Activated CD4-positive, alpha-beta T cell treated with anti-CD3 and anti-CD28 coated beads for 48 hours (primary cell): Measurements from ENCODE around the gene VAMP1.
"Not testable (repeated sequence)": the region's sequence is repeated elsewhere in the genome, so short reads cannot be mapped to it uniquely, and the experiment has no call there.

Source experiments
- DNase-seq: peaks from one replicate; pipeline ENCODE4 v3.0.0-alpha.2; 2020

Gene VAMP1

GRCh38 chr12:6469609-6470374 lies 685 bp downstream of the VAMP1 start:
- DNase-seq = no peak

- DNase-seq = no peak
These were observed 1.4 kb downstream of the VAMP1 start for GRCh38 chr12:6469092-6469491.

- DNase-seq = no peak
These were observed 2.2 kb downstream of the VAMP1 start for GRCh38 chr12:6468283-6468575.

DNA sequence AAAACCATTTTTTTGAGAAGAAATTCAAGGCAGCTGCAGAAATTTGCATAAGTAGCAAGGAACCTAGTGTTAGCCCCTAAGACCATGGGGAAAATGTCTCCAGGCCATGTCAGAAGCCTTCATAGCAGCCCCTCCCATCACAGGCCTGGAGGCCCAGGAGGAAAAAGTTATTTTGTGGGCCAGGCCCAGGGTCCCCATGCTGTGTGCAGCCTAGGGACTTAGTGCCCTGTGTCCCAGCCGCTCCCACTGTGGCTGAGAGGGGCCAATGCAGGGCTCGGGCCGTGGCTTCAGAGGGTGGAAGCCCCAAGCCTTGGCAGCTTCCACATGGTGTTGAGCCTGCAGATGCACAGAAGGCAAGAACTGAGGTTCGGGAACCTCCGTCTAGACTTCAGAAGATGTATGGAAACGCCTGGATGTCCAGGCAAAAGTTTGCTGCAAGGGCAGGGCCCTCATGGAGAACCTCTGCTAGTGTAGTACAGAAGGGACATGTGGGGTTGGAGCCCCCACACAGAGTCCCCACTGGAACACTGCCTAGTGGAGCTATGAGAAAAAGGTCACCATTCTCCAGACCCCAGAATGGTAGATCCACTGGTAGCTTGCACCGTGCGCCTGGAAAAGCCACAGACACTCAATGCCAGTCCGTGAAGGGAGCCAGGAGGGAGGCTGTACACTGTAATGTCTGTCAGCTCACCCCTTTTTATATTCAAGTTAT lies 2.8 kb downstream of the VAMP1 start:
- DNase-seq = not testable (repeated sequence)

DNA sequence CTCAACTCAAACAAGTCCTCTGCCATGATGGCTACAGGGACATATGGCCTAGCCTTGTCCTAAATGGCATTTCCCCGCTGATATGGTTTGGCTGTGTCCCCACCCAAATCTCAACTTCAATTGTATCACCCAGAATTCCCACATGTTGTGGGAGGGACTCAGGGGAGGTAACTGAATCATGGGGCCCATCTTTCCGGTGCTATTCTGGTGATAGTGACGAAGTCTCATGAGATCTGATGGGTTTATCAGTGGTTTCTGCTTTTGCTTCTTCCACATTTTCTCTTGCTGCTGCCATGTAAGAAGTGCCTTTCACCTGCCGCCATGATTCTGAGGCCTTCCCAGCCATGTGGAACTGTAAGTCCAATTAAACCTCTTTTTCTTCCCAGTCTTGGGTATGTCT lies 3.7 kb downstream of the VAMP1 start:
- DNase-seq = not testable (repeated sequence)

- no peak for DNase-seq
These were observed 4.3 kb downstream of the VAMP1 start for GRCh38 chr12:6466184-6466573.

- no peak for DNase-seq
These were observed 4.9 kb downstream of the VAMP1 start for GRCh38 chr12:6465467-6466183.

DNA sequence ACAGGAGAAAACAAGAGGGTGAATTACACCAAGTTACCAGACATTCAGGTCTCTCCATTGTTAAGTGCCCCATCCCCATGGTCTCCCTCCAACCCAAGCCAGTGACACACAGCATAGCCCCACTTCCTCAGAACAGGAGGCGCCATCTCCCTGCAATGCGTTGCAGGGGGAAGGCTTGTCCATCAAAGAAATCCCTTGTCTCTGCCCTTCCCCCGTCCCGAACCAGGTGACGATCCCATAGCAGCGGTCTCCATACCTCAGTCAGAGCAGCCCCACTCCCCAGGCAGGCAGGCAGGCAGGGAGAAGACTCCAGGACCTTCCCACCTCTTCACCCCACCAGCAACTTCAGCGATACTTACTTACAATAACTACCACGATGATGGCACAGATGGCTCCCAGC lies 5.9 kb downstream of the VAMP1 start:
- DNase-seq = no peak

DNA sequence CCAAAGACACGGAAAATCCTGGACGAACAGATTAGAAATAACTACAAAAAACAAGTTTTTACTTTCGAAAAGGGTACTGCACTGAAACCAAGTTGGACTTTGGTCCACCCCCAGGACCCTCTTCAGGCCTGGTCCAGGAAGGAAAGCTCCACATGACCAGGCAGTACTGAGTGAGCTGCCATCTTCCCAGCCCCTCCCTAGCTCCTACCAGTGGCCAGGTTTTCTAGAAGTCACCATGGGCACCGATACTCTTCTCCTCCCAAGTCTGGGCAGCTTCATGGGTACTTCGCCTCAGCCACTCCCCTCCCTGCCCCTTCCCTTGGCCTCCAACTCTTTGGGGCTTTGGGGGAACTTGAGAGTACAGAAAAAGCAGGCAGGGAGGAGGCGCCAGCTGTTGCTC lies 6.6 kb downstream of the VAMP1 start:
- DNase-seq = no peak

GRCh38 chr12:6463216-6463615 lies 7.3 kb downstream of the VAMP1 start:
- no peak for DNase-seq

DNA sequence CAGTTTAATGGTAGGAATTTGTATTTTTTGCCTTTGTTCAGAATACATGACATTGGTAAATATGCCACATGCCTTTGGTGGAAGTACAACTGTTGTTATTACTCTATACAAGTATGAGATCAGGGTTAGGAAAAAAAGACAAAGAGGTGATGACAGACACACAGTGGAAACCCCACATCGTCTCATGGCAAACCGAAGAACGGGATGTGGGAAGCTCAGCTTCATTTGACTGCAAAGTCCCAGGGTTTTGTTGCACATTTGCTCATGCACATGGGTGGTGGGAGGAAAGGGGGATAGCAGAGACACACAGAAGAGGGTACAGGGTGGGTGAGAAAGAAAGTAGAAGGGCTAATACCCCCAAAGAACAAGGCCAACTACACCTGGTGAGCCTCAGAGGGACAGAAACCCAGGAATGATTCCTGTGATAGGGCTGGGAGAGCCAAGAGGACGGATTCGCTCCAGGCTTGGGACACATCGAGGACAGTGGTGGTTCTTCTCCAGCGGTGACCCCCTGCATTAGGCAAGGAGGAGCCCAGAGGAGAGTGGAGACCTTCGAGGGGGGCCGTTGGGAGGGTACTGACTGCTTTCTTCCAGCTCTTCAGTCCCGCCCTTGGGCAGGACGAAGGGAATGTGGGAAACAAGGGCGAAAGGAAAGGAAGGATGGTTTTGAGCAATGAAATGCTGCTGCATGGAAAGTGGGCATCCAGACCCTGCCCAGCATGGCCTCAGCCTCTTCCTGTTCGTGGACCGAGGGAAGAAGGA lies 8.1 kb downstream of the VAMP1 start:
- DNase-seq = peak; percentile 57

DNA sequence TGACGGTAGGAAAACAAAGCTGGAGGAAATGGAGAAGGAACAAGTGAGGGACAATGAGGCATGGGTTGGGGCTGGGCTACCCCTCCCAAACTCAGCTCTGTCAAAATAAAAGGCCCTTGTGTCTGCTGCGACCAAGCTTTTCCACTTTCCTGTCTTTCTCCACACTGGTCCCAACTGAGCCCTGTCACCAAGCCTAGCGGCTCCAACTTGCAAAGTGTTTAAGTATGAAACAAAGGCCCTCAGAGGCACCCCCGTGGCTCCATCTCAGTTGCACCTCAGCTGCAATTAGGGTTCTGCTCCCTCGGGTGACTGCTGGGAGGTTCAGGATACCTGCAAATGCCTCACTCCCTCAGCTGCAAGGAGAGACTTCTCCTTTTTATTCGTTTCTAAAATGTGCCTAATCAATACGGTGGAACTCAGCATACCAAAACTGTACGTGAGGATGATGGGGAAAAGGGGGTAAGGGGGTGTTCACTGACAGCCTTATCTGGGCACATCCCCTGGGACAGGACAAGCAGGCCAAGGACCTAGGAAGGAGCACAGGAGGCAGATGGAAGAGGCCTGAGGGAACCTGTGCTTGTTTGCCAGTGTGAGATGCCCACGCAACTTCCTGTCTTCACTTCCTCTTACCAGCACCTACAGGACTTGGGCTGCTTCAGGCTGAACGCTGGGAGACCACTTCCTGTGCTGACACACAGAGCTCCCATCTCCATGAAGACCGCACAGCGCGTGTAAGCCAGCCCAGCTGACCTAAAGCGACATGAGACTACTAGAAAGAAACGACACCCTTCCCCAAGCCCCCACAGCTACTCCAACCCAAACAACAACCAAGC lies 8.9 kb downstream of the VAMP1 start:
- peak; percentile 89 for DNase-seq

DNA sequence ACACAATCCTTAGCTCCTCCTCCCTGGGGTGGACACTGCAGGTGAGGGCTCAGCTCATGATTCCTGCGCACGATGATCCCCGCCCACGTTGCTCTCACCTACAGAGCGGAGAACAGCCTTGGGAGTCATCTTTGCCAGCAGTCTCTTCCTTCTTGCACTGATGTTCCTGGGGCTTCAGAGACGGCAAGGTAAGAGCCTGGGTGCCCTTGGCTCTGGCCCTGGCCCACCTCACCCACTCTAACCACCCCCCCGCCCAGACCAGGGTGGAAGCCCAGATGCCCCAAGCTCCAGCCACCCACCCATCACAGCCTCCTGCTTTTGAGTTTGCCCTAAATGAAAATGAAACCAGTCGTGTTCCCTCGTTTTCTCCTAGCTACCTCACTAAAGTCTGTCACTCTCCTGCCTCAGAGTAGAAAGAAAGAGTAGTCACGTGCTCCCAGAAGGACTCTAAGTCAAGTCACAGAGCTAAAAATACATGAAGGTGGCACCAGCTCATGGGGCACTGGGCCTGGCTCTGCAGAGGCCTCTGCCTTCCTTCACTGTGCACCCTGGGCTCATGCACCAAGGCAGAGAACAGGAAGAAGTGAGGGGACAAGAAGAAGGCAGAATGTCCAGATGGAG lies 9.6 kb downstream of the VAMP1 start:
- DNase-seq = peak; percentile 64

- no peak for DNase-seq
These were observed 11.5 kb downstream of the VAMP1 start for GRCh38 chr12:6459004-6459337.

DNA sequence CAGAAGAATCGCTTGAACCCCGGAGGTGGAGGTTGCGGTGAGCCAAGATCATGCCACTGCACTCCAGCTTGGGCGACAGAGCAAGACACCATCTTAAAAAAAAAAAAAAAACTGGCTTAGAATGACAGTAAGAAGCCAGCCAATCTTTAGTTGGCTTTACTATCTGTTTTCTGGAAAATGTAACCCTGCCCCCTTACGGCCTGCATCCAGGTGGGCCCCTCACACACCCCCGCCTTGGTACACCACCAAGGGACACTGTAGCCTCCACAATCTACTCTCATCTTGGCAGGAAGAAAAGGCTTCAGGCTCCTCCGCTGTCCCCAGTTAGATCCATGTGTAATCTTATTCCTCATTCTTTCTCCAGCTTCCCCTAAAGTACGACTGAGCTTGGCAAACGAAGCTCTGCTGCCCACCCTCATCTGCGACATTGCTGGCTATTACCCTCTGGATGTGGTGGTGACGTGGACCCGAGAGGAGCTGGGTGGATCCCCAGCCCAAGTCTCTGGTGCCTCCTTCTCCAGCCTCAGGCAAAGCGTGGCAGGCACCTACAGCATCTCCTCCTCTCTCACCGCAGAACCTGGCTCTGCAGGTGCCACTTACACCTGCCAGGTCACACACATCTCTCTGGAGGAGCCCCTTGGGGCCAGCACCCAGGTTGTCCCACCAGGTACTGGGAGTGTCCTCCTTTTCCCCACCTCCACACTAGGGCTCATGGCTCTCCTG lies 12.0 kb downstream of the VAMP1 start:
- DNase-seq = no peak

- DNase-seq = no peak
These were observed 13.1 kb downstream of the VAMP1 start for GRCh38 chr12:6457220-6457945.

- DNase-seq = no peak
These were observed 17.4 kb downstream of the VAMP1 start for GRCh38 chr12:6452944-6453630.

- no peak for DNase-seq
These were observed 18.1 kb downstream of the VAMP1 start for GRCh38 chr12:6452245-6452943.
